GM18520 (cell line): Measurements from ENCODE around the gene PEG3.

Experiments used
- ATAC-seq: cut with Tn5 transposase; IDR thresholded peaks from one replicate; pipeline ENCODE4 v1.9.1; 2021; ENCODE audit not compliant: unreplicated experiment

The PEG3 gene

GRCh38 chr19:56811480-56811879 is 29.0 kb downstream of the PEG3 start:
- ATAC-seq, result no peak

GRCh38 chr19:56810260-56810659 is 30.3 kb downstream of the PEG3 start:
- ATAC-seq, result no peak

- no peak for ATAC-seq
Measured at GRCh38 chr19:56808717-56809392, 31.7 kb downstream of the PEG3 start.

- ATAC-seq, result no peak
Measured at GRCh38 chr19:56806639-56807038, 33.9 kb downstream of the PEG3 start.
